ENCODE results near the gene CA11. TPM values are rescaled to one million over a fixed set of nuclear protein-coding genes. Genes with fewer than 3 reads are reported as not detected.

The CA11 gene
- total and polyA plus RNA-seq, 2 of the 8 experiments (the other 6 are each of a cell fraction or from before 2014, with no cell fraction given): 51.7 to 71.4 TPM

DNA sequence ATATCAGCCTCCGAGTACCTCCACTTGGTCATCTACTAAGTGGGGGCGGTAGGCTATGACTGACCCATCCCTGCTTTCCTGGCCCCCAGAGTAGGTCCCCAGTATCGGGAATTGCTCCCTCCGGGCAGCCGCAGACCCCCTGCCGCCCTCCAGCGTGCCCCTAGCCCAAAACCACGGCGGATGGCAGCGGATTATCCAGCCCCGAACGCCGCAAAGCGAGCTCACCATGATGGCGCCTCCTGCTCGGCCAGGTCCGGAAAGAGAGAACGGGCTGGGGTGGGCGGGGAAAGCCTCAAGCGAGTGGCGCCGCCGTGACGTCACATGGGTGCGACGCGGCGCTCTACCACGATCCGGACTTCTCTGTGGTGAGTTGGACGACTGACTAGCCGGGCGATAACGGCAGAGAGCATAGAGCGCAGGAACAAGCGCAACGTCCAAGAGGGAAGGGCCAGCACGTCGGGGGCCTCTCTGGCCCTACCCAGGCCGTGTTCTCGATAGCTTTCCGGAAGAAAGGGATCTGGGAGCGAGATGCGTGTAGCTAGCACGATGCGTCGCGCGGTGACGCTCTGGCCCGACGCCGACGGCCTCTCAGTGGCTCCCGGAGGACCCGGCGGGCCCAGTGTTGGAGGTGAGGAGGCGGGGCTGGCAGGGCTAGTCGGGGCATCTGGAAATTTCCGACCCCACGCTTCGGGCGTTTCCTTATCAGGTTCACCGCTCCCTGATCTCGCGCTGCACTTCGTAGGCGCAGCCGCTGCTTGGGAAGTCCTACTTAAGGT, 26.9 kb downstream of the CA11 start, which contains the start of the genes RPL18 and SPHK2 (continued):
- TF ChIP-seq POU5F1 (IDR thresholded peaks at IDR 0.05; ENCODE audit: low read depth, low read length) (no peak), NRF1 (IDR thresholded peaks at IDR 0.05; ENCODE audit: low read depth, low read length) (no peak), EP300 (IDR thresholded peaks at IDR 0.05; ENCODE audit: borderline replicate concordance in 1 of 2, low read depth in 2 of 2, low read length in 2 of 2) (no peak; a peak in 1 of 3 replicates), YY1 (IDR thresholded peaks at IDR 0.05; ENCODE audit: low read depth, low read length) (peak; percentile 90), SIX5 (IDR thresholded peaks at IDR 0.05; ENCODE audit: low read depth, low read length) (no peak; the same call in 1 of the 2 replicates), SRF (IDR thresholded peaks at IDR 0.05; ENCODE audit: low read depth, low read length) (peak; percentile 89), ASH2L (IDR thresholded peaks at IDR 0.05; ENCODE audit: low read length) (peak; percentile 61), KDM5A (IDR thresholded peaks at IDR 0.05; ENCODE audit: low read length) (peak; percentile 14; the same call in 1 of the 2 replicates), CBX5 (IDR thresholded peaks at IDR 0.05; ENCODE audit: low read depth, low read length) (no peak), NANOG (IDR thresholded peaks at IDR 0.05; ENCODE audit: insufficient read depth, low read depth, low read length, poor library complexity, severe bottlenecking) (peak; percentile 4), CREB1 (IDR thresholded peaks at IDR 0.05) (peak; percentile 98), BRCA1 (IDR thresholded peaks at IDR 0.05; ENCODE audit: low read depth, low read length) (peak; percentile 10; the same call in 1 of the 2 replicates), TBP (IDR thresholded peaks at IDR 0.05; ENCODE audit: low read depth, low read length) (peak; percentile 98), RNF2 (IDR thresholded peaks at IDR 0.05; ENCODE audit: borderline replicate concordance, low read depth, low read length, missing control alignments, poor library complexity, severe bottlenecking) (no peak), EZH2 (IDR thresholded peaks at IDR 0.05; ENCODE audit: low read depth, low read length, severe bottlenecking) (no peak), POLR2A (IDR thresholded peaks at IDR 0.05; ENCODE audit: control extremely low read depth in 1 of 2, low read depth in 2 of 2, low read length in 2 of 2) (peak; percentile 95 to 99), RBBP5 (IDR thresholded peaks at IDR 0.05; ENCODE audit: borderline replicate concordance, low read depth, low read length) (peak; percentile 88), HDAC6 (IDR thresholded peaks at IDR 0.05; ENCODE audit: low read depth, low read length) (no peak), MAFK (IDR thresholded peaks at IDR 0.05; ENCODE audit: low read depth, low read length) (no peak), CHD1 (IDR thresholded peaks at IDR 0.05; ENCODE audit: low read depth, low read length) (no peak), CTBP2 (IDR thresholded peaks at IDR 0.05; ENCODE audit: borderline replicate concordance, insufficient read depth, insufficient read length, low read length) (no peak), RXRA (IDR thresholded peaks at IDR 0.05; ENCODE audit: insufficient read depth, low read depth, low read length) (no peak), JUN (IDR thresholded peaks at IDR 0.05; ENCODE audit: low read depth, low read length) (no peak)
- TF ChIP-seq, protein P1, sequence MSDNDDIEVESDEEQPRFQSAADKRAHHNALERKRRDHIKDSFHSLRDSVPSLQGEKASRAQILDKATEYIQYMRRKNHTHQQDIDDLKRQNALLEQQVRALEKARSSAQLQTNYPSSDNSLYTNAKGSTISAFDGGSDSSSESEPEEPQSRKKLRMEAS (IDR thresholded peaks at IDR 0.05): peak; percentile 84

Data from H1 (cell line).